Adrenal gland (tissue), 19 donors: ENCODE data around the gene PARD3B. TPM values are rescaled to one million over a fixed set of nuclear protein-coding genes. Genes with fewer than 3 reads are reported as not detected.

Experiments used
- DNase-seq, 7 donors: peaks; one replicate each; pipeline ENCODE4 v3.0.0-alpha.2; 2019 to 2020
- H3K27ac ChIP-seq, 5 donors: fragments of 200-600 bp; sonication (generic) in 4 of 5; 1 replicate in 3 of 5; 2 replicates in 2 of 5; pipeline versions ENCODE4 v1.5.1 to v1.8.0; 2016 to 2020; ENCODE audit warnings: mild to moderate bottlenecking in 1 of 5
- H3K27me3 ChIP-seq: fragments of 200-600 bp; 2 replicates; pipeline ENCODE4 v1.8.0; 2021
- H3K36me3 ChIP-seq, 2 donors: fragments of 200-600 bp; replicated peaks in 1 of 2; 1 replicate in 1 of 2; 2 replicates in 1 of 2; pipeline versions ENCODE4 v1.5.1 to v1.8.0; 2018 to 2022
- H3K4me1 ChIP-seq, 2 donors: fragments of 200-600 bp; replicated peaks in 1 of 2; 1 replicate in 1 of 2; 2 replicates in 1 of 2; pipeline versions ENCODE4 v1.5.1 to v1.8.0; 2018 to 2021
- H3K4me3 ChIP-seq, 4 donors: fragments of 200-600 bp; sonication (generic) in 3 of 4; one replicate each; pipeline ENCODE4 v1.5.1; 2016 to 2018
- H3K9me3 ChIP-seq, 3 donors: fragments of 200-600 bp; sonication (generic) in 1 of 3; replicated peaks in 1 of 3; 1 replicate in 2 of 3; 2 replicates in 1 of 3; pipeline versions ENCODE4 v1.5.1 to v1.8.0; 2016 to 2021
- CTCF ChIP-seq, 6 experiments: fragments of 450-650 bp in 4 of 6; fragments of 200-600 bp in 2 of 6; sonication (generic) in 1 of 6; IDR thresholded peaks; 1 replicate in 5 of 6; 2 replicates in 1 of 6; pipeline versions ENCODE4 v1.5.1 to v1.8.0; 2016 to 2021; ENCODE audit warnings: antibody characterized with exemption in 6 of 6, mild to moderate bottlenecking in 2 of 6, moderate library complexity in 1 of 6
- POLR2A ChIP-seq, 2 donors: fragments of 450-650 bp; IDR thresholded peaks; one replicate each; pipeline ENCODE4 v1.6.1; 2017; ENCODE audit warnings: antibody characterized with exemption in 2 of 2, mild to moderate bottlenecking in 2 of 2, moderate library complexity in 1 of 2
- WGBS, 4 donors: extraction: QIAGEN DNeasy Blood & Tissue Kit in 2 of 4; methylation state at CpG; one replicate each; pipeline versions ENCODE4 v1.1.5 to v1.1.7; 2013 to 2017; 5-methylcytosine and 5-hydroxymethylcytosine counted together
- intact Hi-C, 2 donors: fragments of 100-400 bp; cut with DNase I; formaldehyde crosslinking; loops; one replicate each; pipeline versions ENCODE4 v1.14.1 to v1.15.0; 2022 to 2023
- long read RNA-seq, 10 donors: library from polyadenylated mRNA in 3 of 10; unstranded in 2 of 10; stranded (forward) in 1 of 10; transcript quantifications; one replicate each; pipeline ENCODE4 v2.0.0 and lab custom pipeline, GENCODE V29; 2021 to 2026
- polyA plus RNA-seq, 3 donors: library from polyadenylated mRNA; stranded (reverse); fragments of 200-250 nt in 2 of 3; fragments of 350-450 nt in 1 of 3; fragmentation: Illumina TruSeq in 1 of 3; extraction: RNeasy Lipid Tissue Mini Kit (QIAGEN cat#74804) in 1 of 3; gene quantifications; one replicate each; pipeline ENCODE4 v1.2.3, GENCODE V29; 2013 to 2014
- total RNA-seq, 9 donors: library from RNA; depleted of rRNA in 4 of 9; stranded (reverse); fragments of >200 nt in 4 of 9; fragments of 120-200 nt in 1 of 9; fragmentation: NEBNext Ultra II Directional in 1 of 9; extraction: Animal tissue kit (Norgen Biotek cat#: 25700) in 1 of 9; gene quantifications; one replicate each; pipeline versions ENCODE4 v1.1.0 to v1.2.4, GENCODE V29; 2013 to 2023
- donor health status: healthy with polysubstance abuse.
- donor health status: Bipolar disorder and iron deficiency.
- donor health status: DM: yes; HTN: yes; CAD: no.
- donor health status: DM: no; HTN: no; CAD: no.
- donor health status: DM: no; HTN: no; CAD: no.
- donor health status: DM: yes; HTN: yes; CAD: no.

PARD3B gene
- total RNA-seq = 10 to 100 TPM in 6 of 9 donors, 1 to 10 TPM in 3; 5.9 to 20.4 (median 14.0) TPM
- polyA plus RNA-seq = 1 to 10 TPM; 1.9 to 4.9 (median 4.4) TPM
- long read RNA-seq, donor 1, partial matches to known transcripts = 0 of 1 reads
- long read RNA-seq, donor 1, other reads (novel, unspliced or antisense) = 0 of 1 reads
- long read RNA-seq, donor 2 = 0 reads
- long read RNA-seq, donor 3 = 0 reads
- long read RNA-seq, donor 4, partial matches to known transcripts = 1 of 2 reads
- long read RNA-seq, donor 4, other reads (novel, unspliced or antisense) = 1 of 2 reads
- long read RNA-seq, donor 5, partial matches to known transcripts = 0 of 1 reads
- long read RNA-seq, donor 5, other reads (novel, unspliced or antisense) = 1 of 1 reads
- long read RNA-seq, donor 6, partial matches to known transcripts = 0 of 1 reads
- long read RNA-seq, donor 6, other reads (novel, unspliced or antisense) = 1 of 1 reads
- long read RNA-seq, donor 7 = 0 reads
- long read RNA-seq, donor 8 = 0 reads
- long read RNA-seq, donor 9 = 0 reads
- long read RNA-seq, donor 10 = 0 reads

GRCh38 chr2:204544961-204545860, at the start of gene PARD3B:
Gene PARD3B (plus strand): TSS chr2:204545475. CDS start chr2:204546000, 525 bp downstream.
- 0% methylated on average over 20 to 82 of the region's 82 CpGs for WGBS, 4 donors
- Histone ChIP-seq H3K27me3 (no peaks in the 10 kb centered on the region), H3K36me3 (no peaks in the 10 kb centered on the region), H3K27ac (peak within 1 kb of the TSS in 4 of 5 donors; percentile 41 to 87 (median 74)), H3K4me3 (peak within 1 kb of the TSS; percentile 35 to 90 (median 86)), H3K9me3 (no peaks in the 10 kb centered on the region), H3K4me1 (peaks cover 0 to 8% of the 10 kb centered on the region in 2 donors)
- intact Hi-C loops = no loop called here
- peak in 1 of 2 donors; percentile 56 for TF ChIP-seq POLR2A (IDR thresholded peaks at IDR 0.05)
- TF ChIP-seq CTCF (IDR thresholded peaks at IDR 0.05) = no peak
- DNase-seq = peak; percentile 58 to 68 (median 61)

- no peak overlapping the region for H3K27ac ChIP-seq
- H3K4me1 ChIP-seq = no peaks in the 10 kb centered on the region
- no peak for TF ChIP-seq CTCF (IDR thresholded peaks at IDR 0.05)
- no peak for TF ChIP-seq POLR2A (IDR thresholded peaks at IDR 0.05)
- 89 to 95% (median 91%) methylated on average over 4 of the region's 4 CpGs for WGBS, 4 donors
- H3K9me3 ChIP-seq = no peaks in the 10 kb centered on the region
- no peak for DNase-seq
- no peak overlapping the region for H3K4me3 ChIP-seq
- H3K36me3 ChIP-seq = no peaks in the 10 kb centered on the region
- intact Hi-C loops = no loop called here
- H3K27me3 ChIP-seq = no peaks in the 10 kb centered on the region
Measured at GRCh38 chr2:204496779-204497178, 48.5 kb upstream of the PARD3B start.

- Histone ChIP-seq H3K9me3 (no peaks in the 10 kb centered on the region), H3K27me3 (no peaks in the 10 kb centered on the region), H3K4me3 (no peak overlapping the region), H3K27ac (no peak overlapping the region), H3K4me1 (no peaks in the 10 kb centered on the region), H3K36me3 (no peaks in the 10 kb centered on the region)
- WGBS, 4 donors = 71 to 89% (median 85%) methylated on average over 1 of the region's 1 CpG
- TF ChIP-seq POLR2A (IDR thresholded peaks at IDR 0.05) (no peak), CTCF (IDR thresholded peaks at IDR 0.05) (no peak)
- DNase-seq = no peak
- intact Hi-C loops = no loop called here
Measured at GRCh38 chr2:204497855-204498254, 47.4 kb upstream of the PARD3B start.

GRCh38 chr2:204498291-204498690, 47.0 kb upstream of the PARD3B start:
- H3K4me1 ChIP-seq = no peaks in the 10 kb centered on the region
- DNase-seq = no peak
- WGBS, 4 donors = 83 to 95% (median 87%) methylated on average over 3 of the region's 3 CpGs
- no peak overlapping the region for H3K4me3 ChIP-seq
- H3K36me3 ChIP-seq = no peaks in the 10 kb centered on the region
- no peak overlapping the region for H3K27ac ChIP-seq
- no peaks in the 10 kb centered on the region for H3K27me3 ChIP-seq
- intact Hi-C loops = no loop called here
- no peaks in the 10 kb centered on the region for H3K9me3 ChIP-seq
- TF ChIP-seq POLR2A (IDR thresholded peaks at IDR 0.05) (no peak), CTCF (IDR thresholded peaks at IDR 0.05) (no peak)
